Liver (tissue), 9 donors: ENCODE results near the gene EDDM3A. TPM values are rescaled to one million over a fixed set of nuclear protein-coding genes. Genes with fewer than 3 reads are reported as not detected.

Experiments
- DNase-seq: peaks from one replicate; pipeline ENCODE4 v3.0.0-alpha.2; 2017; ENCODE audit warnings: low spot score
- H3K27ac ChIP-seq, 2 donors: one replicate each; pipeline ENCODE4 v1.7.0; 2013; ENCODE audit warnings: inconsistent platforms in 2 of 2, low read length in 2 of 2, control low read depth in 1 of 2, low read depth in 1 of 2, mild to moderate bottlenecking in 1 of 2
- H3K27me3 ChIP-seq, 4 donors: one replicate each; pipeline versions ENCODE4 v1.6.1 to v1.7.0; 2013; ENCODE audit warnings: low read length in 3 of 4, inconsistent platforms in 1 of 4, mild to moderate bottlenecking in 1 of 4, moderate library complexity in 1 of 4; ENCODE audit not compliant: control insufficient read depth in 4 of 4, insufficient read depth in 4 of 4
- H3K36me3 ChIP-seq, 4 donors: one replicate each; pipeline versions ENCODE4 v1.6.1 to v1.7.0; 2013; ENCODE audit warnings: low read length in 3 of 4, mild to moderate bottlenecking in 3 of 4, low read depth in 1 of 4, moderate library complexity in 1 of 4; ENCODE audit not compliant: control insufficient read depth in 4 of 4, insufficient read depth in 3 of 4
- H3K4me1 ChIP-seq, 4 donors: one replicate each; pipeline versions ENCODE4 v1.6.1 to v1.7.0; 2013; ENCODE audit warnings: low read length in 3 of 4, mild to moderate bottlenecking in 3 of 4, moderate library complexity in 1 of 4; ENCODE audit not compliant: control insufficient read depth in 4 of 4, insufficient read depth in 4 of 4
- H3K4me3 ChIP-seq, 3 donors: one replicate each; pipeline versions ENCODE4 v1.6.1 to v1.7.0; 2013; ENCODE audit warnings: low read length in 3 of 3, control low read depth in 1 of 3, low read depth in 1 of 3, mild to moderate bottlenecking in 1 of 3
- H3K9ac ChIP-seq, 2 donors: one replicate each; pipeline ENCODE4 v1.7.0; 2013; ENCODE audit warnings: low read length in 2 of 2, mild to moderate bottlenecking in 2 of 2, moderate library complexity in 2 of 2, control low read depth in 1 of 2, low read depth in 1 of 2
- H3K9me3 ChIP-seq, 4 donors: one replicate each; pipeline versions ENCODE4 v1.6.1 to v1.7.0; 2013; ENCODE audit warnings: low read length in 3 of 4; ENCODE audit not compliant: control insufficient read depth in 4 of 4
- ATF3 ChIP-seq: IDR thresholded peaks from 2 replicates; pipeline ENCODE4 v1.6.1; 2016; ENCODE audit warnings: antibody characterized with exemption
- EGR1 ChIP-seq, 2 donors: IDR thresholded peaks; 2 replicates each; pipeline ENCODE4 v1.6.1; 2016 to 2018; ENCODE audit warnings: antibody characterized with exemption in 2 of 2, low read depth in 2 of 2
- FOXA1 ChIP-seq: IDR thresholded peaks from 2 replicates; pipeline ENCODE4 v1.6.1; 2016; ENCODE audit warnings: antibody characterized with exemption
- FOXA2 ChIP-seq: IDR thresholded peaks from 2 replicates; pipeline ENCODE4 v1.6.1; 2016; ENCODE audit warnings: antibody characterized with exemption
- GABPA ChIP-seq, 2 donors: IDR thresholded peaks in 1 of 2; conservative IDR thresholded peaks in 1 of 2; 2 replicates each; pipeline ENCODE4 v1.6.1; 2016; ENCODE audit warnings: antibody characterized with exemption in 2 of 2, mild to moderate bottlenecking in 1 of 2, moderate library complexity in 1 of 2
- HNF4A ChIP-seq, 2 donors: conservative IDR thresholded peaks; 2 replicates each; pipeline ENCODE4 v1.6.1; 2016; ENCODE audit warnings: antibody characterized with exemption in 2 of 2, mild to moderate bottlenecking in 2 of 2
- JUND ChIP-seq, 2 donors: IDR thresholded peaks; 2 replicates each; pipeline ENCODE4 v1.6.1; 2016; ENCODE audit warnings: antibody characterized with exemption in 2 of 2
- MAX ChIP-seq: IDR thresholded peaks from 2 replicates; pipeline ENCODE4 v1.6.1; 2016; ENCODE audit warnings: antibody characterized with exemption
- NR2F2 ChIP-seq: IDR thresholded peaks from 2 replicates; pipeline ENCODE4 v1.6.1; 2016; ENCODE audit warnings: antibody characterized with exemption
- RAD21 ChIP-seq, 2 donors: IDR thresholded peaks; 2 replicates each; pipeline ENCODE4 v1.6.1; 2016; ENCODE audit warnings: antibody characterized with exemption in 2 of 2, mild to moderate bottlenecking in 2 of 2
- RXRA ChIP-seq, 2 donors: IDR thresholded peaks; 2 replicates each; pipeline ENCODE4 v1.6.1; 2017 to 2018; ENCODE audit warnings: antibody characterized with exemption in 2 of 2, mild to moderate bottlenecking in 1 of 2
- SP1 ChIP-seq: IDR thresholded peaks from 2 replicates; pipeline ENCODE4 v1.6.1; 2018; ENCODE audit warnings: antibody characterized with exemption, mild to moderate bottlenecking
- TAF1 ChIP-seq: conservative IDR thresholded peaks from 2 replicates; pipeline ENCODE4 v1.6.1; 2016; ENCODE audit warnings: antibody characterized with exemption, mild to moderate bottlenecking
- YY1 ChIP-seq: IDR thresholded peaks from 2 replicates; pipeline ENCODE4 v1.6.1; 2016; ENCODE audit warnings: antibody characterized with exemption, mild to moderate bottlenecking
- WGBS: extraction: QIAGEN DNeasy Blood & Tissue Kit; methylation state at CpG from one replicate; pipeline ENCODE4 v1.1.7; 2013; 5-methylcytosine and 5-hydroxymethylcytosine counted together
- polyA plus RNA-seq, 2 donors: library from polyadenylated mRNA; stranded (reverse) in 1 of 2; unstranded in 1 of 2; fragments of 200-250 nt in 1 of 2; fragments of >200 nt in 1 of 2; fragmentation: Nextera tagmentation in 1 of 2; extraction: Ambion mirVana in 1 of 2; gene quantifications; one replicate each; pipeline versions ENCODE4 v1.2.1 to v1.2.3, GENCODE V29; 2013 to 2015
- total RNA-seq, 2 donors: library from RNA; depleted of rRNA; stranded (reverse); fragments of >200 nt; gene quantifications; one replicate each; pipeline ENCODE4 v1.2.3, GENCODE V29; 2014
- TF ChIP-seq, protein P1 (sequence below): IDR thresholded peaks from 2 replicates; pipeline ENCODE4 v1.6.1; 2016; ENCODE audit warnings: antibody characterized with exemption
- TF ChIP-seq, protein P2 (sequence below): IDR thresholded peaks from 2 replicates; pipeline ENCODE4 v1.6.1; 2016; ENCODE audit warnings: antibody characterized with exemption, mild to moderate bottlenecking
- TF ChIP-seq, protein P3 (sequence below): fragments of 150-350 bp; IDR thresholded peaks from 2 replicates; pipeline ENCODE4 v1.5.1; 2017; ENCODE audit warnings: improper control_type of control experiment, low read depth, low read length; ENCODE audit not compliant: missing input control
- donor health status: healthy.
- donor health status: healthy.
- donor health status: healthy.
- donor health status: healthy.
- donor health status: healthy.

EDDM3A gene
- total and polyA plus RNA-seq, 4 donors: not detected

GRCh38 chr14:20794644-20795369, 49.1 kb downstream of the EDDM3A start:
- Histone ChIP-seq H3K27me3 (no peaks in the 10 kb centered on the region), H3K4me3 (no peak overlapping the region), H3K36me3 (no peaks in the 10 kb centered on the region), H3K9ac (no peak overlapping the region), H3K27ac (no peak overlapping the region), H3K9me3 (no peaks in the 10 kb centered on the region), H3K4me1 (peaks cover 0 to 5% (median 0%) of the 10 kb centered on the region in 4 donors)
- no peak for DNase-seq
- 79% methylated on average over 7 of the region's 7 CpGs for WGBS
- TF ChIP-seq JUND (IDR thresholded peaks at IDR 0.05) (no peak), HNF4A (conservative IDR thresholded peaks at IDR 0.05) (no peak), FOXA2 (no peak), SP1 (no peak), GABPA (IDR thresholded peaks at IDR 0.05 in 1 of 2, conservative IDR thresholded peaks at IDR 0.05 in 1 of 2) (no peak), FOXA1 (no peak), MAX (no peak), EGR1 (IDR thresholded peaks at IDR 0.05; ENCODE audit: low read depth in 2 of 2) (no peak), RAD21 (IDR thresholded peaks at IDR 0.05) (no peak), TAF1 (no peak), ATF3 (no peak), YY1 (no peak), RXRA (IDR thresholded peaks at IDR 0.05) (no peak), NR2F2 (no peak)
- TF ChIP-seq, protein P1, sequence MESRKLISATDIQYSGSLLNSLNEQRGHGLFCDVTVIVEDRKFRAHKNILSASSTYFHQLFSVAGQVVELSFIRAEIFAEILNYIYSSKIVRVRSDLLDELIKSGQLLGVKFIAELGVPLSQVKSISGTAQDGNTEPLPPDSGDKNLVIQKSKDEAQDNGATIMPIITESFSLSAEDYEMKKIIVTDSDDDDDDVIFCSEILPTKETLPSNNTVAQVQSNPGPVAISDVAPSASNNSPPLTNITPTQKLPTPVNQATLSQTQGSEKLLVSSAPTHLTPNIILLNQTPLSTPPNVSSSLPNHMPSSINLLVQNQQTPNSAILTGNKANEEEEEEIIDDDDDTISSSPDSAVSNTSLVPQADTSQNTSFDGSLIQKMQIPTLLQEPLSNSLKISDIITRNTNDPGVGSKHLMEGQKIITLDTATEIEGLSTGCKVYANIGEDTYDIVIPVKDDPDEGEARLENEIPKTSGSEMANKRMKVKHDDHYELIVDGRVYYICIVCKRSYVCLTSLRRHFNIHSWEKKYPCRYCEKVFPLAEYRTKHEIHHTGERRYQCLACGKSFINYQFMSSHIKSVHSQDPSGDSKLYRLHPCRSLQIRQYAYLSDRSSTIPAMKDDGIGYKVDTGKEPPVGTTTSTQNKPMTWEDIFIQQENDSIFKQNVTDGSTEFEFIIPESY: no peak
- TF ChIP-seq, protein P2, sequence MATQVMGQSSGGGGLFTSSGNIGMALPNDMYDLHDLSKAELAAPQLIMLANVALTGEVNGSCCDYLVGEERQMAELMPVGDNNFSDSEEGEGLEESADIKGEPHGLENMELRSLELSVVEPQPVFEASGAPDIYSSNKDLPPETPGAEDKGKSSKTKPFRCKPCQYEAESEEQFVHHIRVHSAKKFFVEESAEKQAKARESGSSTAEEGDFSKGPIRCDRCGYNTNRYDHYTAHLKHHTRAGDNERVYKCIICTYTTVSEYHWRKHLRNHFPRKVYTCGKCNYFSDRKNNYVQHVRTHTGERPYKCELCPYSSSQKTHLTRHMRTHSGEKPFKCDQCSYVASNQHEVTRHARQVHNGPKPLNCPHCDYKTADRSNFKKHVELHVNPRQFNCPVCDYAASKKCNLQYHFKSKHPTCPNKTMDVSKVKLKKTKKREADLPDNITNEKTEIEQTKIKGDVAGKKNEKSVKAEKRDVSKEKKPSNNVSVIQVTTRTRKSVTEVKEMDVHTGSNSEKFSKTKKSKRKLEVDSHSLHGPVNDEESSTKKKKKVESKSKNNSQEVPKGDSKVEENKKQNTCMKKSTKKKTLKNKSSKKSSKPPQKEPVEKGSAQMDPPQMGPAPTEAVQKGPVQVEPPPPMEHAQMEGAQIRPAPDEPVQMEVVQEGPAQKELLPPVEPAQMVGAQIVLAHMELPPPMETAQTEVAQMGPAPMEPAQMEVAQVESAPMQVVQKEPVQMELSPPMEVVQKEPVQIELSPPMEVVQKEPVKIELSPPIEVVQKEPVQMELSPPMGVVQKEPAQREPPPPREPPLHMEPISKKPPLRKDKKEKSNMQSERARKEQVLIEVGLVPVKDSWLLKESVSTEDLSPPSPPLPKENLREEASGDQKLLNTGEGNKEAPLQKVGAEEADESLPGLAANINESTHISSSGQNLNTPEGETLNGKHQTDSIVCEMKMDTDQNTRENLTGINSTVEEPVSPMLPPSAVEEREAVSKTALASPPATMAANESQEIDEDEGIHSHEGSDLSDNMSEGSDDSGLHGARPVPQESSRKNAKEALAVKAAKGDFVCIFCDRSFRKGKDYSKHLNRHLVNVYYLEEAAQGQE: no peak
- TF ChIP-seq, protein P3, sequence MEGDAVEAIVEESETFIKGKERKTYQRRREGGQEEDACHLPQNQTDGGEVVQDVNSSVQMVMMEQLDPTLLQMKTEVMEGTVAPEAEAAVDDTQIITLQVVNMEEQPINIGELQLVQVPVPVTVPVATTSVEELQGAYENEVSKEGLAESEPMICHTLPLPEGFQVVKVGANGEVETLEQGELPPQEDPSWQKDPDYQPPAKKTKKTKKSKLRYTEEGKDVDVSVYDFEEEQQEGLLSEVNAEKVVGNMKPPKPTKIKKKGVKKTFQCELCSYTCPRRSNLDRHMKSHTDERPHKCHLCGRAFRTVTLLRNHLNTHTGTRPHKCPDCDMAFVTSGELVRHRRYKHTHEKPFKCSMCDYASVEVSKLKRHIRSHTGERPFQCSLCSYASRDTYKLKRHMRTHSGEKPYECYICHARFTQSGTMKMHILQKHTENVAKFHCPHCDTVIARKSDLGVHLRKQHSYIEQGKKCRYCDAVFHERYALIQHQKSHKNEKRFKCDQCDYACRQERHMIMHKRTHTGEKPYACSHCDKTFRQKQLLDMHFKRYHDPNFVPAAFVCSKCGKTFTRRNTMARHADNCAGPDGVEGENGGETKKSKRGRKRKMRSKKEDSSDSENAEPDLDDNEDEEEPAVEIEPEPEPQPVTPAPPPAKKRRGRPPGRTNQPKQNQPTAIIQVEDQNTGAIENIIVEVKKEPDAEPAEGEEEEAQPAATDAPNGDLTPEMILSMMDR: no peak
